Sigmoid colon (tissue), 7 donors: ENCODE measurements around the gene MTCP1. TPM values are rescaled to one million over a fixed set of nuclear protein-coding genes. Genes with fewer than 3 reads are reported as not detected.

Experiments
- DNase-seq: peaks from one replicate; pipeline ENCODE4 v3.0.0-alpha.2; 2019
- H3K27ac ChIP-seq, 4 donors: fragments of 200-600 bp; sonication (generic); one replicate each; pipeline ENCODE4 v1.5.1; 2016 to 2019; ENCODE audit warnings: mild to moderate bottlenecking in 1 of 4
- H3K27me3 ChIP-seq, 3 donors: fragments of 200-600 bp; sonication (generic); one replicate each; pipeline ENCODE4 v1.5.1; 2019; ENCODE audit warnings: mild to moderate bottlenecking in 1 of 3
- H3K36me3 ChIP-seq, 4 donors: fragments of 200-600 bp; sonication (generic); one replicate each; pipeline ENCODE4 v1.5.1; 2016 to 2019
- H3K4me1 ChIP-seq, 4 donors: fragments of 200-600 bp; sonication (generic); one replicate each; pipeline ENCODE4 v1.5.1; 2017 to 2019
- H3K4me3 ChIP-seq, 4 donors: fragments of 200-600 bp; sonication (generic); one replicate each; pipeline ENCODE4 v1.5.1; 2017 to 2019; ENCODE audit warnings: mild to moderate bottlenecking in 2 of 4, moderate library complexity in 1 of 4
- H3K9me3 ChIP-seq, 4 donors: fragments of 200-600 bp in 3 of 4; sonication (generic) in 3 of 4; one replicate each; pipeline versions ENCODE4 v1.5.1 to v1.6.1; 2013 to 2019
- CTCF ChIP-seq, 4 experiments: fragments of 450-650 bp in 3 of 4; fragments of 200-600 bp in 1 of 4; IDR thresholded peaks; one replicate each; pipeline ENCODE4 v1.5.1; 2016 to 2019; ENCODE audit warnings: antibody characterized with exemption in 4 of 4, mild to moderate bottlenecking in 3 of 4, moderate library complexity in 2 of 4
- EP300 ChIP-seq, 4 donors: sonication (generic); formaldehyde crosslinking; IDR thresholded peaks; one replicate each; pipeline ENCODE4 v1.6.1; 2017; ENCODE audit warnings: antibody characterized with exemption in 4 of 4
- POLR2A ChIP-seq, 2 donors: fragments of 450-650 bp; IDR thresholded peaks; one replicate each; pipeline ENCODE4 v1.6.1; 2016; ENCODE audit warnings: antibody characterized with exemption in 2 of 2, mild to moderate bottlenecking in 2 of 2, moderate library complexity in 2 of 2
- POLR2AphosphoS5 ChIP-seq, 4 donors: sonication (generic); formaldehyde crosslinking; IDR thresholded peaks; one replicate each; pipeline ENCODE4 v1.6.1; 2017; ENCODE audit warnings: antibody characterized with exemption in 4 of 4
- WGBS, 2 donors: extraction: QIAGEN DNeasy Blood & Tissue Kit; methylation state at CpG; one replicate each; pipeline ENCODE4 v1.1.7; 2013; 5-methylcytosine and 5-hydroxymethylcytosine counted together
- intact Hi-C: fragments of 100-400 bp; cut with DNase I; formaldehyde crosslinking; loops from one replicate; pipeline ENCODE4 v1.15.1; 2023
- polyA plus RNA-seq, 3 donors: library from polyadenylated mRNA; stranded (reverse); fragments of 200-250 nt; gene quantifications; one replicate each; pipeline ENCODE4 v1.2.3, GENCODE V29; 2013
- total RNA-seq, 4 donors: library from RNA; depleted of rRNA; stranded (reverse); fragments of >200 nt; gene quantifications; one replicate each; pipeline ENCODE4 v1.1.0, GENCODE V29; 2016
- donor health status: healthy with polysubstance abuse.
- donor health status: Bipolar disorder and iron deficiency.
- donor health status: healthy.

The MTCP1 gene
- total and polyA plus RNA-seq, 7 donors = 3.1 to 13.8 (median 3.9) TPM

DNA sequence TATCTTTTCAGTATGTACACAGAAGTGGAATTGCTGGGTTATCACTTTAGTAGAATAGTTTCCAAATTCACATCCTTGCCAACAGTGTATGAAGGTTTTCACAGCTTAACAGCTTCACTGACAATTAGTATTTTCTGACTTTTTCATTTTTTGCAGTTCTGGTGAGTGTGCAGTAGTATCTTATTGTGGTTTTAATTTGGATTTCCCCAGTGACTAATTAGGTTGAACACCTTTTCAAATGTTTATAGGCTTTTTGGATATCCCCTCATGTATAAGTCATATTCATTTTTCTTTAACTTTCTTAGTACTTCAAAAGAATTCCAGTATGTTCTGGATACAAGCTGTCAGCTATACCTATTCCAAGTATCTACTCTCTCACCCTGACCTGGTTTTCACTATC is 37.5 kb upstream of the MTCP1 start:
- H3K27me3 ChIP-seq = no peaks in the 10 kb centered on the region
- no peak for TF ChIP-seq EP300 (IDR thresholded peaks at IDR 0.05)
- no peak for TF ChIP-seq POLR2A (IDR thresholded peaks at IDR 0.05)
- no peak for DNase-seq
- H3K36me3 ChIP-seq = no peaks in the 10 kb centered on the region
- intact Hi-C loops = no loop called here
- no peak overlapping the region for H3K4me3 ChIP-seq
- H3K9me3 ChIP-seq = no peaks in the 10 kb centered on the region
- no peak overlapping the region for H3K27ac ChIP-seq
- no peaks in the 10 kb centered on the region for H3K4me1 ChIP-seq

- H3K4me3 ChIP-seq = no peak overlapping the region
- H3K4me1 ChIP-seq = no peaks in the 10 kb centered on the region
- no peak for DNase-seq
- intact Hi-C loops = no loop called here
- 98 to 100% methylated on average over 2 of the region's 2 CpGs for WGBS, 2 donors
- no peak for TF ChIP-seq POLR2A (IDR thresholded peaks at IDR 0.05)
- TF ChIP-seq POLR2AphosphoS5 (IDR thresholded peaks at IDR 0.05) = no peak
- no peak for TF ChIP-seq EP300 (IDR thresholded peaks at IDR 0.05)
- no peak for TF ChIP-seq CTCF (IDR thresholded peaks at IDR 0.05)
- no peak overlapping the region for H3K27ac ChIP-seq
- H3K36me3 ChIP-seq = no peaks in the 10 kb centered on the region
- H3K9me3 ChIP-seq = no peaks in the 10 kb centered on the region
- H3K27me3 ChIP-seq = no peaks in the 10 kb centered on the region
Observed at GRCh38 chrX:155105919-155106318, 35.0 kb upstream of the MTCP1 start.

GRCh38 chrX:155094468-155095061 is 23.6 kb upstream of the MTCP1 start:
- no peaks in the 10 kb centered on the region for H3K9me3 ChIP-seq
- WGBS, 2 donors = 44 to 61% methylated on average over 4 of the region's 4 CpGs
- no peak overlapping the region for H3K27ac ChIP-seq
- no peak overlapping the region for H3K4me3 ChIP-seq
- H3K4me1 ChIP-seq = no peaks in the 10 kb centered on the region
- H3K27me3 ChIP-seq = no peaks in the 10 kb centered on the region
- no peak for TF ChIP-seq POLR2AphosphoS5 (IDR thresholded peaks at IDR 0.05)
- TF ChIP-seq POLR2A (IDR thresholded peaks at IDR 0.05) = no peak
- peak; percentile 8 to 53 (median 45) for TF ChIP-seq CTCF (IDR thresholded peaks at IDR 0.05)
- intact Hi-C loops = loop anchor here (2.0 kb wide), 1 partner anchor 726 kb away; no protein-coding TSS in a partner anchor
- no peak for DNase-seq
- H3K36me3 ChIP-seq = no peaks in the 10 kb centered on the region

- 95 to 96% methylated on average over 26 of the region's 26 CpGs for WGBS, 2 donors
- no peak for DNase-seq
- H3K27ac ChIP-seq = no peak overlapping the region
Observed at GRCh38 chrX:155086961-155087735, 16.2 kb upstream of the MTCP1 start.

More at GRCh38 chrX:155086961-155087735, 16.2 kb upstream of the MTCP1 start:
- Histone ChIP-seq H3K4me1 (no peaks in the 10 kb centered on the region), H3K27me3 (no peaks in the 10 kb centered on the region), H3K36me3 (no peaks in the 10 kb centered on the region), H3K9me3 (no peaks in the 10 kb centered on the region), H3K4me3 (no peak overlapping the region)
- TF ChIP-seq POLR2A (IDR thresholded peaks at IDR 0.05) (no peak), POLR2AphosphoS5 (IDR thresholded peaks at IDR 0.05) (no peak), CTCF (IDR thresholded peaks at IDR 0.05) (no peak), EP300 (IDR thresholded peaks at IDR 0.05) (no peak)
- intact Hi-C loops = no loop called here
